ENCODE measurements around the gene PTRHD1. TPM values are rescaled to one million over a fixed set of nuclear protein-coding genes. Genes with fewer than 3 reads are reported as not detected.

PTRHD1 gene
- total RNA-seq, 1 experiment from 2014 or later: 39.2 TPM

DNA sequence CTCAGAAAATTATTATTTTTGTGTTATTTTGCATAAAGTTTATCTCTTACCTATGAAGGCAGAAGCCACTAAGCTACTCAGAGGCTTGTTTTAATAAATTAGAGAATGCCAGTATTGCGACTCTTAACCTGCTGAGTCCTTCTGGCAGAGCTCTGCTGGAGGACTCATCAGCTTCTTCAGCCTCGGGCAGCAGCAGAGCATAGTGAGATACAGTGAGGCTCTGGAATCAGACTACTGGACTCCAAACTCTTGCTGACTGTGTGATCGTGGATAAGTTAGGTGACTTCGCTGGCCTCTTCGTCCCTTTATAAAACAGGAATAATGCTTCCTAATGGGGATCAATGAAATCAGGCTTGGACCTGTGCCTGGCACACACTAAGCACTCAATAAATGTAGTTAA is 1.7 kb downstream of the PTRHD1 start:
- TF ChIP-seq NFATC4 (CRISPR knock-in tag; IDR thresholded peaks at IDR 0.05) (no peak), IRF2 (CRISPR knock-in tag; IDR thresholded peaks at IDR 0.05; ENCODE audit: borderline replicate concordance, low read depth) (no peak), NR3C1 (CRISPR knock-in tag; conservative IDR thresholded peaks at IDR 0.05; ENCODE audit: low read depth) (no peak), GABPB1 (CRISPR knock-in tag; IDR thresholded peaks at IDR 0.05) (no peak), CBFB (CRISPR knock-in tag; IDR thresholded peaks at IDR 0.05; ENCODE audit: low read depth) (no peak), CREB1 (CRISPR knock-in tag; IDR thresholded peaks at IDR 0.05) (no peak), TCF7 (CRISPR knock-in tag; IDR thresholded peaks at IDR 0.05; ENCODE audit: low read depth) (no peak), HMGA2 (CRISPR knock-in tag; IDR thresholded peaks at IDR 0.05) (no peak), JUN (CRISPR knock-in tag; IDR thresholded peaks at IDR 0.05) (no peak)
- TF ChIP-seq, protein P1, sequence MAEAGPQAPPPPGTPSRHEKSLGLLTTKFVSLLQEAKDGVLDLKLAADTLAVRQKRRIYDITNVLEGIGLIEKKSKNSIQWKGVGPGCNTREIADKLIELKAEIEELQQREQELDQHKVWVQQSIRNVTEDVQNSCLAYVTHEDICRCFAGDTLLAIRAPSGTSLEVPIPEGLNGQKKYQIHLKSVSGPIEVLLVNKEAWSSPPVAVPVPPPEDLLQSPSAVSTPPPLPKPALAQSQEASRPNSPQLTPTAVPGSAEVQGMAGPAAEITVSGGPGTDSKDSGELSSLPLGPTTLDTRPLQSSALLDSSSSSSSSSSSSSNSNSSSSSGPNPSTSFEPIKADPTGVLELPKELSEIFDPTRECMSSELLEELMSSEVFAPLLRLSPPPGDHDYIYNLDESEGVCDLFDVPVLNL (CRISPR knock-in tag; IDR thresholded peaks at IDR 0.05; ENCODE audit: borderline replicate concordance, low read depth): no peak
- TF ChIP-seq, protein P2, sequence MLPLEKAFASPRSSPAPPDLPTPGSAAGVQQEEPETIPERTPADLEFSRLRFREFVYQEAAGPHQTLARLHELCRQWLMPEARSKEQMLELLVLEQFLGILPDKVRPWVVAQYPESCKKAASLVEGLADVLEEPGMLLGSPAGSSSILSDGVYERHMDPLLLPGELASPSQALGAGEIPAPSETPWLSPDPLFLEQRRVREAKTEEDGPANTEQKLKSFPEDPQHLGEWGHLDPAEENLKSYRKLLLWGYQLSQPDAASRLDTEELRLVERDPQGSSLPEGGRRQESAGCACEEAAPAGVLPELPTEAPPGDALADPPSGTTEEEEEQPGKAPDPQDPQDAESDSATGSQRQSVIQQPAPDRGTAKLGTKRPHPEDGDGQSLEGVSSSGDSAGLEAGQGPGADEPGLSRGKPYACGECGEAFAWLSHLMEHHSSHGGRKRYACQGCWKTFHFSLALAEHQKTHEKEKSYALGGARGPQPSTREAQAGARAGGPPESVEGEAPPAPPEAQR (CRISPR knock-in tag; IDR thresholded peaks at IDR 0.05): no peak
- TF ChIP-seq, protein P3, sequence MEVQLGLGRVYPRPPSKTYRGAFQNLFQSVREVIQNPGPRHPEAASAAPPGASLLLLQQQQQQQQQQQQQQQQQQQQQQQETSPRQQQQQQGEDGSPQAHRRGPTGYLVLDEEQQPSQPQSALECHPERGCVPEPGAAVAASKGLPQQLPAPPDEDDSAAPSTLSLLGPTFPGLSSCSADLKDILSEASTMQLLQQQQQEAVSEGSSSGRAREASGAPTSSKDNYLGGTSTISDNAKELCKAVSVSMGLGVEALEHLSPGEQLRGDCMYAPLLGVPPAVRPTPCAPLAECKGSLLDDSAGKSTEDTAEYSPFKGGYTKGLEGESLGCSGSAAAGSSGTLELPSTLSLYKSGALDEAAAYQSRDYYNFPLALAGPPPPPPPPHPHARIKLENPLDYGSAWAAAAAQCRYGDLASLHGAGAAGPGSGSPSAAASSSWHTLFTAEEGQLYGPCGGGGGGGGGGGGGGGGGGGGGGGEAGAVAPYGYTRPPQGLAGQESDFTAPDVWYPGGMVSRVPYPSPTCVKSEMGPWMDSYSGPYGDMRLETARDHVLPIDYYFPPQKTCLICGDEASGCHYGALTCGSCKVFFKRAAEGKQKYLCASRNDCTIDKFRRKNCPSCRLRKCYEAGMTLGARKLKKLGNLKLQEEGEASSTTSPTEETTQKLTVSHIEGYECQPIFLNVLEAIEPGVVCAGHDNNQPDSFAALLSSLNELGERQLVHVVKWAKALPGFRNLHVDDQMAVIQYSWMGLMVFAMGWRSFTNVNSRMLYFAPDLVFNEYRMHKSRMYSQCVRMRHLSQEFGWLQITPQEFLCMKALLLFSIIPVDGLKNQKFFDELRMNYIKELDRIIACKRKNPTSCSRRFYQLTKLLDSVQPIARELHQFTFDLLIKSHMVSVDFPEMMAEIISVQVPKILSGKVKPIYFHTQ (CRISPR knock-in tag; IDR thresholded peaks at IDR 0.05): no peak
- TF ChIP-seq, protein P4, sequence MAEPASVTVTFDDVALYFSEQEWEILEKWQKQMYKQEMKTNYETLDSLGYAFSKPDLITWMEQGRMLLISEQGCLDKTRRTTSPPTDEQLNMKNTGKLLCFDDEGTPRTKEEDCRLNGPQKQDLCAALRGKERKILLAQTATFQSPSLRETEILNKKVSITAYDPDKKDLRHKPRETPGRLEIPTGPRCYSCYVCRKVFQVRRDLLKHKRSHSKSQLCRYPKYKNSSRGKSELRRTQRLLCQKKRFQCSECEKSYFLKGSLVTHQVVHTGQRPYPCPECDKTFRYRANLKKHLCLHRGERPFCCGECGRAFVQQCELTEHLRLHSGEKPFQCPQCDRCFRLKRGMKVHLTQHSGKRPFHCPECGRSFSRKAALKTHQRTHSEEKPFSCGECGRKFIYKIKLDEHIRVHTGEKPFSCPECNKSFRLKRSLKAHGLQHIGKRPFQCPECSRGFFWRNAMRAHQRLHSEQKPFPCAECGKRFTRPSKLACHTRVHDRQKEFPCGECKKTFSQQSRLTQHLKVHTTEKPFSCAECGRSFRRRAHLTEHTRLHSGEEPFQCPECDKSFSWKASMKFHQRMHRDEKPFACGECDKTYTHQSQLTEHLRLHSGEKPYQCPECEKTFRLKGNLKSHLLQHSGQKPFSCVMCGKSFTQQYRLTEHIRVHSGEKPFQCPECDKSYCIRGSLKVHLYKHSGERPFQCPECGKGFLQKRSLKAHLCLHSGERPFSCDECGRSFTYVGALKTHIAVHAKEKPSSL (CRISPR knock-in tag; conservative IDR thresholded peaks at IDR 0.05): no peak
- TF ChIP-seq, protein P5, sequence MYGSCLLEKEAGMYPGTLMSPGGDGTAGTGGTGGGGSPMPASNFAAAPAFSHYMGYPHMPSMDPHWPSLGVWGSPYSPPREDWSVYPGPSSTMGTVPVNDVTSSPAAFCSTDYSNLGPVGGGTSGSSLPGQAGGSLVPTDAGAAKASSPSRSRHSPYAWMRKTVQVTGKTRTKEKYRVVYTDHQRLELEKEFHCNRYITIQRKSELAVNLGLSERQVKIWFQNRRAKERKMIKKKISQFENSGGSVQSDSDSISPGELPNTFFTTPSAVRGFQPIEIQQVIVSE (CRISPR knock-in tag; IDR thresholded peaks at IDR 0.05; ENCODE audit: borderline replicate concordance): no peak
- TF ChIP-seq, protein P6, sequence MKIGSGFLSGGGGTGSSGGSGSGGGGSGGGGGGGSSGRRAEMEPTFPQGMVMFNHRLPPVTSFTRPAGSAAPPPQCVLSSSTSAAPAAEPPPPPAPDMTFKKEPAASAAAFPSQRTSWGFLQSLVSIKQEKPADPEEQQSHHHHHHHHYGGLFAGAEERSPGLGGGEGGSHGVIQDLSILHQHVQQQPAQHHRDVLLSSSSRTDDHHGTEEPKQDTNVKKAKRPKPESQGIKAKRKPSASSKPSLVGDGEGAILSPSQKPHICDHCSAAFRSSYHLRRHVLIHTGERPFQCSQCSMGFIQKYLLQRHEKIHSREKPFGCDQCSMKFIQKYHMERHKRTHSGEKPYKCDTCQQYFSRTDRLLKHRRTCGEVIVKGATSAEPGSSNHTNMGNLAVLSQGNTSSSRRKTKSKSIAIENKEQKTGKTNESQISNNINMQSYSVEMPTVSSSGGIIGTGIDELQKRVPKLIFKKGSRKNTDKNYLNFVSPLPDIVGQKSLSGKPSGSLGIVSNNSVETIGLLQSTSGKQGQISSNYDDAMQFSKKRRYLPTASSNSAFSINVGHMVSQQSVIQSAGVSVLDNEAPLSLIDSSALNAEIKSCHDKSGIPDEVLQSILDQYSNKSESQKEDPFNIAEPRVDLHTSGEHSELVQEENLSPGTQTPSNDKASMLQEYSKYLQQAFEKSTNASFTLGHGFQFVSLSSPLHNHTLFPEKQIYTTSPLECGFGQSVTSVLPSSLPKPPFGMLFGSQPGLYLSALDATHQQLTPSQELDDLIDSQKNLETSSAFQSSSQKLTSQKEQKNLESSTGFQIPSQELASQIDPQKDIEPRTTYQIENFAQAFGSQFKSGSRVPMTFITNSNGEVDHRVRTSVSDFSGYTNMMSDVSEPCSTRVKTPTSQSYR (CRISPR knock-in tag; IDR thresholded peaks at IDR 0.05): no peak
- H3K4me1 Mint-ChIP-seq: peaks cover 41% of the 10 kb centered on the region
- H3K27me3 Mint-ChIP-seq (ENCODE audit: low read depth): 0 out of 2 replicates have a peak, but pooled peaks cover 2% of the 10 kb centered on the region
- POLR2A ChIA-PET: interaction anchor here (1.5 kb wide), 1 partner anchor 178 kb away, joined by 5 read pairs; no protein-coding TSS in a partner anchor
- H3K9me3 Mint-ChIP-seq: no peaks in the 10 kb centered on the region
- peaks cover 22% of the 10 kb centered on the region for H3K36me3 Mint-ChIP-seq
- ATAC-seq (no peak), DNase-seq (ENCODE audit: low spot score) (no peak)
- no peak overlapping the region for H3K27ac Mint-ChIP-seq
- CTCF ChIA-PET: interaction anchor here (0.5 to 4.2 kb wide), 12 partner anchors 12 to 1856 kb away, joined by 3 to 27 read pairs (median 4); partner anchors contain the start of gene NCOA1
- H3K4me3 Mint-ChIP-seq: no peak overlapping the region
